Measurements from ENCODE around the gene KIF3C. TPM values are rescaled to one million over a fixed set of nuclear protein-coding genes. Genes with fewer than 3 reads are reported as not detected.
A peak's percentile ranks its signal among the peaks of the same experiment; 100 is the strongest.

The KIF3C gene
- total and polyA plus RNA-seq, 9 of the 15 experiments (the other 6 are each of a cell fraction or from before 2014, with no cell fraction given): 0.69 to 6.7 (median 3.3) TPM

- TF ChIP-seq HBP1 (CRISPR knock-in tag; IDR thresholded peaks at IDR 0.05): no peak
Observed at GRCh38 chr2:25979001-25979400, 3.3 kb downstream of the KIF3C start (continued).

GRCh38 chr2:25977768-25978167 lies 4.5 kb downstream of the KIF3C start:
- no peak overlapping the region for H3K27ac ChIP-seq (ENCODE audit: extremely low read depth, low read depth, low read length)
- CTCF ChIA-PET (ENCODE audit: low intra/inter-chr PET ratio): interaction anchor here (0.5 kb wide), 1 partner anchor 121 kb away, joined by 3 read pairs; no protein-coding TSS in a partner anchor

More at GRCh38 chr2:25977768-25978167, 4.5 kb downstream of the KIF3C start:
- H3K27me3 ChIP-seq (ENCODE audit: control insufficient read depth in 2 of 2, insufficient read depth in 2 of 2, low read length in 2 of 2): no peaks in the 10 kb centered on the region
- H4K20me1 ChIP-seq (replicated peaks; ENCODE audit: control insufficient read depth, insufficient read depth, low read length): 0 out of 2 replicates have a peak, but pooled peaks cover 7% of the 10 kb centered on the region
- DNase-seq (ENCODE audit: extremely low read depth in 1 of 4, low spot score in 3 of 4) (no peak), ATAC-seq (no peak), FAIRE-seq (no peak)
- no peak for TF ChIP-seq L3MBTL2 (IDR thresholded peaks at IDR 0.05)
- TF ChIP-seq ZNF79 (CRISPR knock-in tag; IDR thresholded peaks at IDR 0.05; ENCODE audit: low read depth): no peak
- TF ChIP-seq CHD4 (IDR thresholded peaks at IDR 0.05; ENCODE audit: insufficient read depth, insufficient replicate concordance, low read depth, low read length, poor library complexity, severe bottlenecking): no peak
- TF ChIP-seq WHSC1 (IDR thresholded peaks at IDR 0.05; ENCODE audit: low read length): no peak
- H3K36me3 ChIP-seq (ENCODE audit: control insufficient read depth, insufficient read depth, low read length): no peaks in the 10 kb centered on the region; the same call in 2 of the 3 replicates
- no peaks in the 10 kb centered on the region for H3K9me3 ChIP-seq (replicated peaks; ENCODE audit: control insufficient read depth, insufficient read depth, low read depth, low read length)
- no TSS peak for BruUV-seq (replicated peaks)
- intact Hi-C loops (cut with micrococcal nuclease) (no loop called here), in situ Hi-C loops (cut with MboI) (no loop called here)
- peaks cover 4 to 28% of the 10 kb centered on the region in 2 experiments; a peak in 3 of 5 replicates for H3K4me1 ChIP-seq (replicated peaks in 1 of 2; ENCODE audit: control insufficient read depth in 2 of 2, insufficient read depth in 2 of 2, low read length in 2 of 2)
- H3K9ac ChIP-seq (ENCODE audit: insufficient read depth in 1 of 2, low read depth in 2 of 2, low read length in 2 of 2): peak overlapping the region in 1 of 2 experiments; percentile 17; a peak in 1 of 4 replicates
- POLR2A ChIA-PET: interaction anchor here (0.6 to 1.7 kb wide), 6 partner anchors 10 to 84 kb away, joined by 3 to 6 read pairs (median 4); no protein-coding TSS in a partner anchor
- H2AFZ ChIP-seq (ENCODE audit: low read depth, low read length): no peak overlapping the region
- H3K79me2 ChIP-seq (ENCODE audit: control insufficient read depth, insufficient read depth, low read length): no peaks in the 10 kb centered on the region; the same call in 2 of the 3 replicates
- H3K4me3 ChIP-seq: no peak overlapping the region
- no peak overlapping the region for H3K4me2 ChIP-seq (ENCODE audit: insufficient read depth, low read length)
- 70% methylated on average over 2 of the region's 3 CpGs for WGBS (ENCODE audit: insufficient coverage, low coverage, missing lambda C conversion rate)
- no peaks in the 10 kb centered on the region for H3K9me1 ChIP-seq (ENCODE audit: control insufficient read depth, insufficient read depth, low read length)
